ENCODE measurements around the gene AHCYL2. TPM values are rescaled to one million over a fixed set of nuclear protein-coding genes. Genes with fewer than 3 reads are reported as not detected.
A peak's percentile ranks its signal among the peaks of the same experiment; 100 is the strongest.

Gene AHCYL2
- total RNA-seq, 4 donors from 2014 or later, result 10.9 to 19.4 (median 14.6) TPM

DNA sequence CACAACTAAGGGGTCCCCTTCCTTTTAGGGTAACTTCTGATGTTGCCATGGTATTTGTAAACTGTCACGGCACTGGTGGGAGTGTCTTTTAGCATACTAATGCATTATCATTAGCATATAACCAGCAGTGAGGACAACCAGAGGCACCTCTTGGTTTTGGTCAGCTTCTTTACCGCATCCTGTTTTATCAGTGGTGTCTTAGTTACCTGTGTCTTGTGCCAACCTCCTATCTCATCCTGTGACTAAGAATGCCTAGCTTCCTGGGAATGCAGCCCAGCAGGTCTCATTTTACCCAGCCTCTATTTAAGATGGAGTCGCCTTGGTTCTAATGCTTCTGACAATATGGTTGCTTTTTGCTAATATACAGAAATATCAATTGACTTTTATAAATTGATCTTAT is 54.9 kb downstream of the AHCYL2 start:
- TF ChIP-seq, protein P1, sequence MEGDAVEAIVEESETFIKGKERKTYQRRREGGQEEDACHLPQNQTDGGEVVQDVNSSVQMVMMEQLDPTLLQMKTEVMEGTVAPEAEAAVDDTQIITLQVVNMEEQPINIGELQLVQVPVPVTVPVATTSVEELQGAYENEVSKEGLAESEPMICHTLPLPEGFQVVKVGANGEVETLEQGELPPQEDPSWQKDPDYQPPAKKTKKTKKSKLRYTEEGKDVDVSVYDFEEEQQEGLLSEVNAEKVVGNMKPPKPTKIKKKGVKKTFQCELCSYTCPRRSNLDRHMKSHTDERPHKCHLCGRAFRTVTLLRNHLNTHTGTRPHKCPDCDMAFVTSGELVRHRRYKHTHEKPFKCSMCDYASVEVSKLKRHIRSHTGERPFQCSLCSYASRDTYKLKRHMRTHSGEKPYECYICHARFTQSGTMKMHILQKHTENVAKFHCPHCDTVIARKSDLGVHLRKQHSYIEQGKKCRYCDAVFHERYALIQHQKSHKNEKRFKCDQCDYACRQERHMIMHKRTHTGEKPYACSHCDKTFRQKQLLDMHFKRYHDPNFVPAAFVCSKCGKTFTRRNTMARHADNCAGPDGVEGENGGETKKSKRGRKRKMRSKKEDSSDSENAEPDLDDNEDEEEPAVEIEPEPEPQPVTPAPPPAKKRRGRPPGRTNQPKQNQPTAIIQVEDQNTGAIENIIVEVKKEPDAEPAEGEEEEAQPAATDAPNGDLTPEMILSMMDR (IDR thresholded peaks at IDR 0.05), result no peak
- ATAC-seq (ENCODE audit: low FRiP score), result no peak
- DNase-seq (ENCODE audit: low spot score), result no peak

DNA sequence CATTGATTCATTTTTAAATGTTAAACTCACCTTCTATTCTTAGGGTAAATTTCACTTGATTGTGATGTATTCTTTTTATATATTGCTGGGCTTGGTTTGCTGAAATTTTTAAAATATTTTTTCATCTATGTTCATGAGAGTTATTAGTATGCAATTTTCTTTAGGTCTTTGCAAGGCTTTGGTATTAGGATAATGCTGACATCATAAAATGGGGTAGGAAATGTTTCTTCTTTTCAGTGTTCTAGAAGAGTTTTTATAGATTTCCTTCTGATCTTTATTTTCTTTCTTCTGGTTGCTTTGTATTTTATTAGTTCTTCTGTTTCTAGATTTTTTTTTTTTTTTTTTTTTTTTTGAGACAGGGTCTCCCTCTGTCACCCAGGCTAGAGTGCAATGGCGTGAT is 56.3 kb downstream of the AHCYL2 start:
- ATAC-seq (ENCODE audit: low FRiP score), result no peak
- no peak for DNase-seq (ENCODE audit: low spot score)
- TF ChIP-seq, protein P1 (IDR thresholded peaks at IDR 0.05), result no peak

- ATAC-seq (ENCODE audit: low FRiP score), result no peak
- TF ChIP-seq, protein P1 (IDR thresholded peaks at IDR 0.05), result no peak
- DNase-seq (ENCODE audit: low spot score), result no peak
These were observed 58.0 kb downstream of the AHCYL2 start for GRCh38 chr7:129282865-129283264.

GRCh38 chr7:129283936-129284335 is 59.1 kb downstream of the AHCYL2 start:
- ATAC-seq (ENCODE audit: low FRiP score), result no peak
- no peak for DNase-seq (ENCODE audit: low spot score)
- TF ChIP-seq, protein P1 (IDR thresholded peaks at IDR 0.05), result no peak

- TF ChIP-seq, protein P1 (IDR thresholded peaks at IDR 0.05), result no peak
- no peak for ATAC-seq (ENCODE audit: low FRiP score)
- DNase-seq (ENCODE audit: low spot score), result no peak
These were observed 60.3 kb downstream of the AHCYL2 start for GRCh38 chr7:129285111-129285510.

- DNase-seq (ENCODE audit: low spot score) (no peak), ATAC-seq (ENCODE audit: low FRiP score) (no peak)
- TF ChIP-seq, protein P1 (IDR thresholded peaks at IDR 0.05), result no peak
These were observed 68.0 kb downstream of the AHCYL2 start for GRCh38 chr7:129292861-129293260.

GRCh38 chr7:129295015-129295423 is 70.2 kb downstream of the AHCYL2 start:
- TF ChIP-seq, protein P1 (IDR thresholded peaks at IDR 0.05), result no peak
- DNase-seq (ENCODE audit: low spot score), result no peak
- ATAC-seq (ENCODE audit: low FRiP score), result peak; percentile 57

Data from omental fat pad (tissue), 4 donors.